Loucy (cell line): ENCODE data around the gene SLC8B1.
A peak's percentile ranks its signal among the peaks of the same experiment; 100 is the strongest.

Source experiments
- CTCF ChIP-seq: fragments of 200-600 bp; sonication (generic); conservative IDR thresholded peaks from 2 replicates; pipeline ENCODE4 v1.5.1; 2014; ENCODE audit warnings: mild to moderate bottlenecking, antibody characterized with exemption, low read length
- EZH2phosphoT487 ChIP-seq: fragments of 200-600 bp; IDR thresholded peaks from 2 replicates; pipeline ENCODE4 v1.6.1; 2018; ENCODE audit warnings: antibody characterized with exemption, mild to moderate bottlenecking, moderate library complexity, borderline replicate concordance

- TF ChIP-seq CTCF = peak; percentile 25; the same call in 1 of the 2 replicates
- TF ChIP-seq EZH2phosphoT487 = no peak
These were observed 8.0 kb downstream of the SLC8B1 start for GRCh38 chr12:113326775-113327395.
